BJ (cell line): ENCODE results near the gene RXFP2. TPM values are rescaled to one million over a fixed set of nuclear protein-coding genes. Genes with fewer than 3 reads are reported as not detected.

Source experiments
- CTCF ChIA-PET: fragments of 350-600 bp; formaldehyde crosslinking; extraction: SDS; loops from one replicate; lab custom pipeline; 2021; ENCODE audit warnings: antibody characterized with exemption, inconsistent platforms; lab: Yijun Ruan, JAX
- POLR2A ChIA-PET: fragments of 300-600 bp; sonication (Branson Sonifier 250); formaldehyde crosslinking; extraction: SDS; loops from one replicate; lab custom pipeline; 2021; ENCODE audit warnings: antibody characterized with exemption; lab: Charles Lee
- DNase-seq: peaks from one replicate; pipeline ENCODE4 v3.0.0-alpha.2; 2011; ENCODE audit warnings: low read depth
- H3K27me3 ChIP-seq: 2 replicates; pipeline ENCODE4 v1.6.0; 2011; ENCODE audit warnings: low read length; ENCODE audit not compliant: control insufficient read depth, insufficient read depth
- H3K36me3 ChIP-seq: 2 replicates; pipeline ENCODE4 v1.5.1; 2011; ENCODE audit warnings: low read length; ENCODE audit not compliant: control insufficient read depth, insufficient read depth
- H3K4me3 ChIP-seq: 2 replicates; pipeline ENCODE4 v1.5.1; 2011; ENCODE audit warnings: low read depth, mild to moderate bottlenecking, control low read depth, low read length
- polyA minus RNA-seq: library from RNA; depleted of rRNA, polyadenylated mRNA; stranded (reverse); fragments of >200 nt; gene quantifications from 2 replicates; pipeline ENCODE4 v1.2.3, GENCODE V29; 2011; rRNA and poly(A)+ RNA removed
- polyA plus RNA-seq: library from polyadenylated mRNA; depleted of rRNA; stranded (reverse); fragments of >200 nt; gene quantifications from 2 replicates; pipeline ENCODE4 v1.2.3, GENCODE V29; 2011; rRNA removed
- TF ChIP-seq, protein P1 (sequence below): IDR thresholded peaks from 2 replicates; pipeline ENCODE4 v1.5.1; 2011; ENCODE audit warnings: low read depth, mild to moderate bottlenecking, control low read depth, inconsistent platforms, low read length, moderate library complexity; ENCODE audit not compliant: insufficient read depth

The RXFP2 gene
- polyA plus RNA-seq (0.02 TPM in 1 of 2 replicates, not detected in the other), polyA minus RNA-seq (not detected in 2 replicates)

DNA sequence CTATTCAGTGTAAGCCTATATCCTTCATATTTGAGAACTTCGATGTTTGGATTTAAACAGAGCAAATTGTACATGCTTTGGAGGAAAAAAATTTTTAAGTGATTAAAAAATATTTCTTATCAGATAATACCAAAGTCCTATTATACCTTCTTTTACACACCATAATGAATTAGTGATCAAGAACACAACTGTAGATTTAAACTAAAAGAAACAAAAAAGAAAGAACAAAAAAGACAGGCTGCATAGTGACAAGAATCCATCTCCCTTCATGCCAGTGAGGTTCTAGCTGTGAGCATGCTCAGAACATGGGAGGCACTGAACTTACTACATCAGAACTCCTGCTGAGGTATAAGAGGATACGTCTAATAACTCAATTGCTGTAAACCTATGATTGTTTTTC is at the start of gene RXFP2:
Gene RXFP2, plus strand, starts transcription at position 301 of the 400 bp plus-strand sequence. Its CDS starts 87 bp downstream, at position 388.
- TF ChIP-seq, protein P1, sequence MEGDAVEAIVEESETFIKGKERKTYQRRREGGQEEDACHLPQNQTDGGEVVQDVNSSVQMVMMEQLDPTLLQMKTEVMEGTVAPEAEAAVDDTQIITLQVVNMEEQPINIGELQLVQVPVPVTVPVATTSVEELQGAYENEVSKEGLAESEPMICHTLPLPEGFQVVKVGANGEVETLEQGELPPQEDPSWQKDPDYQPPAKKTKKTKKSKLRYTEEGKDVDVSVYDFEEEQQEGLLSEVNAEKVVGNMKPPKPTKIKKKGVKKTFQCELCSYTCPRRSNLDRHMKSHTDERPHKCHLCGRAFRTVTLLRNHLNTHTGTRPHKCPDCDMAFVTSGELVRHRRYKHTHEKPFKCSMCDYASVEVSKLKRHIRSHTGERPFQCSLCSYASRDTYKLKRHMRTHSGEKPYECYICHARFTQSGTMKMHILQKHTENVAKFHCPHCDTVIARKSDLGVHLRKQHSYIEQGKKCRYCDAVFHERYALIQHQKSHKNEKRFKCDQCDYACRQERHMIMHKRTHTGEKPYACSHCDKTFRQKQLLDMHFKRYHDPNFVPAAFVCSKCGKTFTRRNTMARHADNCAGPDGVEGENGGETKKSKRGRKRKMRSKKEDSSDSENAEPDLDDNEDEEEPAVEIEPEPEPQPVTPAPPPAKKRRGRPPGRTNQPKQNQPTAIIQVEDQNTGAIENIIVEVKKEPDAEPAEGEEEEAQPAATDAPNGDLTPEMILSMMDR: no peak
- CTCF ChIA-PET: interaction anchor here (0.7 to 2.9 kb wide), 3 partner anchors 58 to 306 kb away, joined by 3 to 30 read pairs (median 11); no protein-coding TSS in a partner anchor
- no peak for DNase-seq
- no peak within 1 kb of the TSS for H3K4me3 ChIP-seq
- POLR2A ChIA-PET: no interaction called here
- no peaks in the 10 kb centered on the region for H3K27me3 ChIP-seq
- no peaks in the 10 kb centered on the region for H3K36me3 ChIP-seq

- no peaks in the 10 kb centered on the region for H3K36me3 ChIP-seq
- ChIA-PET CTCF (interaction anchor here (1.6 kb wide), 1 partner anchor 14 kb away, joined by 3 read pairs; no protein-coding TSS in a partner anchor), POLR2A (no interaction called here)
- DNase-seq: no peak
- H3K27me3 ChIP-seq: no peaks in the 10 kb centered on the region; the same call in 1 of the 2 replicates
- TF ChIP-seq, protein P1: no peak
- no peak overlapping the region for H3K4me3 ChIP-seq
Observed at GRCh38 chr13:31697290-31697689, 42.0 kb upstream of the RXFP2 start.

GRCh38 chr13:31699650-31700049 is 39.7 kb upstream of the RXFP2 start:
- CTCF ChIA-PET: interaction anchor here (0.7 to 1.4 kb wide), 5 partner anchors 12 to 163 kb away, joined by 3 to 4 read pairs (median 3); no protein-coding TSS in a partner anchor
- no peaks in the 10 kb centered on the region; the same call in 1 of the 2 replicates for H3K27me3 ChIP-seq
- H3K36me3 ChIP-seq: no peaks in the 10 kb centered on the region
- POLR2A ChIA-PET: no interaction called here
- DNase-seq: no peak
- H3K4me3 ChIP-seq: no peak overlapping the region
- TF ChIP-seq, protein P1: no peak

DNA sequence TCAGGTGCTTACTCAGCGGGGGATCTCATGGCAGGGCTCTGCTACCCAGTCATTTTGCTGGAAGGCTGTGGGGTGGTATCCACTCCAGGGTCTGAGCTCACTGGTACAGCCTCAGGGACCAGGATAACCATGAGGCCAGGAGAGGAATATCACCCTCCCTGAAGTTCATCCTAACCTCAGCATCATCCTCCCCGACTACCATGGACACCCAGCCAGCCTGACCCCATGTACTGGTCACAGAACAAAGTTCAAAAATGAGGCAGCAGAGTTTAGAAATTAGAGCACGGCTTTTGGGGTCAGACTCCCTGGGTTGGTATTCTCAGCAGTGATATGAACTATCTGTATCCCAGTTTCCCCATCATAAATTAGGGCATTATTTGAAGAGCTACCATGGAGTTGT is 35.5 kb upstream of the RXFP2 start:
- POLR2A ChIA-PET: no interaction called here

DNA sequence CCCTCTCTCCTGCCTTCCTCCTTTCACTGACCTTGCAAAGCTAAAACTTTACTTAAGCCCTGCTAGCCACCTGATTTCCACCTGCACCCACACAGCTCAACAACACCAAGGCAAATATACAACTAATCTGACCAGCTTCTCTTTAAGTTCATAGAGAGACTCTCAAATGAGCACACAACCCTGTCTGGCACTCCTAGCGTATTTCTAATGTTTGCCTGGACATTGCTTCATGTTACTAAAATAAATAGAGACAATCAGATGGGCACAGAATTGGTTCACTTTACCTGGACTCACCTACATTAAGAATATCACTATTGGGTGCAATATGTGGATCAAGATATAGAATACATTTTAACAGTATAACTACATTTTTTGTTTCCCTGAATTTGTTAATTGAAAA is 33.2 kb upstream of the RXFP2 start:
- TF ChIP-seq, protein P1: no peak
- ChIA-PET POLR2A (no interaction called here), CTCF (interaction anchor here (1.0 kb wide), 1 partner anchor 10 kb away, joined by 3 read pairs; no protein-coding TSS in a partner anchor)
- no peak for DNase-seq
- Histone ChIP-seq H3K27me3 (0 out of 2 replicates have a peak, but pooled peaks cover 1% of the 10 kb centered on the region), H3K4me3 (no peak overlapping the region), H3K36me3 (no peaks in the 10 kb centered on the region)

More for the DNA sequence above, 35.5 kb upstream of the RXFP2 start:
- no peak for DNase-seq
- TF ChIP-seq, protein P1: no peak
- Histone ChIP-seq H3K36me3 (no peaks in the 10 kb centered on the region), H3K27me3 (no peaks in the 10 kb centered on the region; the same call in 1 of the 2 replicates), H3K4me3 (no peak overlapping the region)
- CTCF ChIA-PET: no interaction called here
